ENCODE measurements around the gene VPS41. TPM values are rescaled to one million over a fixed set of nuclear protein-coding genes. Genes with fewer than 3 reads are reported as not detected.

The VPS41 gene
- total RNA-seq, 4 donors from 2014 or later = 26.4 to 116 (median 41.3) TPM

DNA sequence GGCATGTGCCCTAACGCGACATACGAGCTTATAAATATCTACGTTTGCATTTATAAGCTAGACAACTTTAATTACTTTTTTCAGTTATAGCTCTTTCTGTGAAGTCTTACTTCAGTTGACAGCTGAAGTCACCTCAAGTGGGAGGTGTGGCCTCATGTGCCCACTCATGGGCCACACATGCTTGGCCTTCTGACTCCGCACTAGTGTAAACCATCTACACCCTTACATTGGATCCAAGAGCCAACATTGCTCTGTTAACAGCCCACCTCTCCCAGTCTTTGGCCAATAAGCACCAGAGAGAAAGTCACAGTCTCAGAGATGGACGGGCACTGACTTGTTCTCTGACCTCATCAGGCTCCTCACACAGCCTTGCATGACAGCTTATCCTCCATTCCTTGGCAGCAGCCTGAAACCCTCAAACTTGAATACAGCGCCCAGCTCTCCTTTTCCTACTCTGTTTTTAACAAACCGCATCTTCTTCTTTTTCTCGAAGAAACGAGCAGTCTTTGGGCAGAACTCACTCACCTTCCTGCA lies 206.9 kb downstream of the VPS41 start:
- no peak overlapping the region for H3K4me3 ChIP-seq
- H3K9me3 ChIP-seq = no peaks in the 10 kb centered on the region
- H3K4me1 ChIP-seq = no peaks in the 10 kb centered on the region
- TF ChIP-seq, protein P1, sequence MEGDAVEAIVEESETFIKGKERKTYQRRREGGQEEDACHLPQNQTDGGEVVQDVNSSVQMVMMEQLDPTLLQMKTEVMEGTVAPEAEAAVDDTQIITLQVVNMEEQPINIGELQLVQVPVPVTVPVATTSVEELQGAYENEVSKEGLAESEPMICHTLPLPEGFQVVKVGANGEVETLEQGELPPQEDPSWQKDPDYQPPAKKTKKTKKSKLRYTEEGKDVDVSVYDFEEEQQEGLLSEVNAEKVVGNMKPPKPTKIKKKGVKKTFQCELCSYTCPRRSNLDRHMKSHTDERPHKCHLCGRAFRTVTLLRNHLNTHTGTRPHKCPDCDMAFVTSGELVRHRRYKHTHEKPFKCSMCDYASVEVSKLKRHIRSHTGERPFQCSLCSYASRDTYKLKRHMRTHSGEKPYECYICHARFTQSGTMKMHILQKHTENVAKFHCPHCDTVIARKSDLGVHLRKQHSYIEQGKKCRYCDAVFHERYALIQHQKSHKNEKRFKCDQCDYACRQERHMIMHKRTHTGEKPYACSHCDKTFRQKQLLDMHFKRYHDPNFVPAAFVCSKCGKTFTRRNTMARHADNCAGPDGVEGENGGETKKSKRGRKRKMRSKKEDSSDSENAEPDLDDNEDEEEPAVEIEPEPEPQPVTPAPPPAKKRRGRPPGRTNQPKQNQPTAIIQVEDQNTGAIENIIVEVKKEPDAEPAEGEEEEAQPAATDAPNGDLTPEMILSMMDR (IDR thresholded peaks at IDR 0.05) = no peak
- no peak for TF ChIP-seq POLR2A (IDR thresholded peaks at IDR 0.05)
- no peaks in the 10 kb centered on the region for H3K27me3 ChIP-seq
- no peak overlapping the region for H3K27ac ChIP-seq
- DNase-seq = no peak
- no peaks in the 10 kb centered on the region for H3K36me3 ChIP-seq

- no peaks in the 10 kb centered on the region for H3K9me3 ChIP-seq
- no peaks in the 10 kb centered on the region for H3K27me3 ChIP-seq
- H3K4me1 ChIP-seq = no peaks in the 10 kb centered on the region
- no peak for DNase-seq
- H3K27ac ChIP-seq = no peak overlapping the region
- no peak overlapping the region for H3K4me3 ChIP-seq
- TF ChIP-seq, protein P1 (IDR thresholded peaks at IDR 0.05) = no peak
- TF ChIP-seq POLR2A (IDR thresholded peaks at IDR 0.05) = no peak
- H3K36me3 ChIP-seq = no peaks in the 10 kb centered on the region
These were observed 208.9 kb downstream of the VPS41 start for GRCh38 chr7:38700116-38700515.

GRCh38 chr7:38699471-38699870 lies 209.5 kb downstream of the VPS41 start:
- no peaks in the 10 kb centered on the region for H3K36me3 ChIP-seq
- H3K9me3 ChIP-seq = no peaks in the 10 kb centered on the region
- no peak for DNase-seq
- TF ChIP-seq POLR2A (IDR thresholded peaks at IDR 0.05) = no peak
- TF ChIP-seq, protein P1 (IDR thresholded peaks at IDR 0.05) = no peak
- H3K4me1 ChIP-seq = no peaks in the 10 kb centered on the region
- no peak overlapping the region for H3K27ac ChIP-seq
- no peaks in the 10 kb centered on the region for H3K27me3 ChIP-seq
- H3K4me3 ChIP-seq = no peak overlapping the region

GRCh38 chr7:38694326-38694725 lies 214.7 kb downstream of the VPS41 start:
- no peak for DNase-seq
- Histone ChIP-seq H3K4me1 (no peaks in the 10 kb centered on the region), H3K27ac (no peak overlapping the region), H3K9me3 (no peaks in the 10 kb centered on the region), H3K4me3 (no peak overlapping the region), H3K27me3 (no peaks in the 10 kb centered on the region), H3K36me3 (no peaks in the 10 kb centered on the region)
- TF ChIP-seq, protein P1 (IDR thresholded peaks at IDR 0.05) = no peak
- no peak for TF ChIP-seq POLR2A (IDR thresholded peaks at IDR 0.05)

DNA sequence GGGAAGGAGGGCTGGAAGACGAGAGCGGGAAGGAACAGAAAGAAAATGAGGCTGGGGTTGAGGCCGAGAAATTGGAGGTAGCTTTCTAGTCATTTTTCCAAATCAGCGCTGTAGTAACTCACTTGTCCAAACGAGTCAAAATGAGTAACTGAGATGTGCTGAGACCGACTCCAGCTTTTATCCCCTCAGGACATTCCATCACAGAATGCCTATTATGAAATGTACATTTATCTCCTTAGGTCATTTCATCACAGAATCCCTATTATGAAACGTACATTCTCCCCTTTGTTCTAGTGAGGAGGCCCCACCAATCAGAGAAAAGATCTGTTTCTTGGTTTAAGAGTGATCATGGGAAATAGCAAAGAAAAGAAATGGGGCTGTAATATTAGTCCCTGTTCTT lies 222.1 kb downstream of the VPS41 start:
- no peaks in the 10 kb centered on the region for H3K27me3 ChIP-seq
- no peaks in the 10 kb centered on the region for H3K4me1 ChIP-seq
- TF ChIP-seq POLR2A (IDR thresholded peaks at IDR 0.05) = no peak
- TF ChIP-seq, protein P1 (IDR thresholded peaks at IDR 0.05) = no peak
- no peaks in the 10 kb centered on the region for H3K9me3 ChIP-seq
- DNase-seq = no peak
- no peaks in the 10 kb centered on the region for H3K36me3 ChIP-seq
- H3K4me3 ChIP-seq = no peak overlapping the region
- H3K27ac ChIP-seq = no peak overlapping the region

DNA sequence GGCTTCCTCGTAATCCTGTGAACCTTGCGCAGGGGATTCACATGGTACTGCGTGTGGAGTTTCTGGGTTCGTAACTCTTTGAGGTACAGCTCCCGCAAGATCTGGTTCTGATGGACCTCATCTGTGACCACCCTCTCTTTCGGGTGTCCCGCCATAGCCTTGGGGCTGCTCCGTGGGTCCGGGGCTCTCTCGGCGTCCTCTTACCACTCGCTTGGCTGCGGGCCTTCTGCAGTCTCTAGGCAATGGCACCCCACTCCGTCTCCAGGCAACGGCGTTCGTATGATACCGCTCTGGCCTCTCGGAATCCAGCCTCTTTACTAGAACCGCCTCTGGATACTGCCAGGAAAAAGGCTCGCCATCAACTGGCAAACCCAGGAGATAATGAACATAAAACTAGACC lies 223.1 kb downstream of the VPS41 start:
- TF ChIP-seq POLR2A (IDR thresholded peaks at IDR 0.05) = no peak
- TF ChIP-seq, protein P1 (IDR thresholded peaks at IDR 0.05) = no peak
- Histone ChIP-seq H3K4me3 (no peak overlapping the region), H3K36me3 (no peaks in the 10 kb centered on the region), H3K9me3 (no peaks in the 10 kb centered on the region), H3K27me3 (no peaks in the 10 kb centered on the region), H3K27ac (no peak overlapping the region), H3K4me1 (no peaks in the 10 kb centered on the region)
- no peak for DNase-seq

Measured in Peyer's patch (tissue), 4 donors.